Mucosa of descending colon (tissue), 3 donors: Measurements from ENCODE around the gene CAPN15. TPM values are rescaled to one million over a fixed set of nuclear protein-coding genes. Genes with fewer than 3 reads are reported as not detected.
"Not testable (repeated sequence)": the region's sequence is repeated elsewhere in the genome, so short reads cannot be mapped to it uniquely, and the experiment has no call there.

Experiments
- ATAC-seq: fragments of 200-7000 bp; cut with Tn5 transposase; one replicate; pipeline ENCODE4 v1.9.1; 2020; ENCODE audit warnings: mild to moderate bottlenecking, moderate library complexity
- DNase-seq, 3 donors: peaks; one replicate each; pipeline ENCODE4 v3.0.0-alpha.2; 2020
- H3K36me3 ChIP-seq: fragments of 200-600 bp; one replicate; pipeline ENCODE4 v1.8.0; 2021; ENCODE audit warnings: low read depth, mild to moderate bottlenecking
- H3K4me1 ChIP-seq: fragments of 200-600 bp; one replicate; pipeline ENCODE4 v1.8.0; 2021; ENCODE audit warnings: low read depth, mild to moderate bottlenecking
- H3K4me3 ChIP-seq: fragments of 200-600 bp; one replicate; pipeline ENCODE4 v1.8.0; 2021; ENCODE audit warnings: mild to moderate bottlenecking
- H3K9me3 ChIP-seq: fragments of 200-600 bp; one replicate; pipeline ENCODE4 v1.8.0; 2021; ENCODE audit warnings: mild to moderate bottlenecking
- intact Hi-C, 2 donors: fragments of 100-400 bp; cut with DNase I in 1 of 2; cut with micrococcal nuclease in 1 of 2; formaldehyde crosslinking; loops; one replicate each; pipeline versions ENCODE4 v1.11.0 to v1.11.1; 2022; cut with DNase I, micrococcal nuclease
- total RNA-seq, 3 donors: library from RNA; stranded (reverse); fragmentation: NEBNext Ultra II Directional in 2 of 3; extraction: Animal tissue kit (Norgen Biotek cat#: 25700) in 2 of 3; gene quantifications; one replicate each; pipeline versions ENCODE4 v1.2.1 to v1.2.4, GENCODE V29; 2021 to 2023
- TF ChIP-seq, protein P1 (sequence below): fragments of 200-600 bp; IDR thresholded peaks from one replicate; pipeline ENCODE4 v1.8.0; 2022; ENCODE audit warnings: antibody characterized with exemption, mild to moderate bottlenecking
- donor health status: DM: no; HTN: no; CAD: no; lungs with moderate emphysema.
- donor health status: DM: no; HTN: no; CAD: no.
- donor health status: DM: no; HTN: yes; CAD: no.

Gene CAPN15
- total RNA-seq, 3 donors from 2014 or later, result 73.5 to 110 (median 109) TPM

- H3K4me3 ChIP-seq, result no peak overlapping the region
- TF ChIP-seq, protein P1, sequence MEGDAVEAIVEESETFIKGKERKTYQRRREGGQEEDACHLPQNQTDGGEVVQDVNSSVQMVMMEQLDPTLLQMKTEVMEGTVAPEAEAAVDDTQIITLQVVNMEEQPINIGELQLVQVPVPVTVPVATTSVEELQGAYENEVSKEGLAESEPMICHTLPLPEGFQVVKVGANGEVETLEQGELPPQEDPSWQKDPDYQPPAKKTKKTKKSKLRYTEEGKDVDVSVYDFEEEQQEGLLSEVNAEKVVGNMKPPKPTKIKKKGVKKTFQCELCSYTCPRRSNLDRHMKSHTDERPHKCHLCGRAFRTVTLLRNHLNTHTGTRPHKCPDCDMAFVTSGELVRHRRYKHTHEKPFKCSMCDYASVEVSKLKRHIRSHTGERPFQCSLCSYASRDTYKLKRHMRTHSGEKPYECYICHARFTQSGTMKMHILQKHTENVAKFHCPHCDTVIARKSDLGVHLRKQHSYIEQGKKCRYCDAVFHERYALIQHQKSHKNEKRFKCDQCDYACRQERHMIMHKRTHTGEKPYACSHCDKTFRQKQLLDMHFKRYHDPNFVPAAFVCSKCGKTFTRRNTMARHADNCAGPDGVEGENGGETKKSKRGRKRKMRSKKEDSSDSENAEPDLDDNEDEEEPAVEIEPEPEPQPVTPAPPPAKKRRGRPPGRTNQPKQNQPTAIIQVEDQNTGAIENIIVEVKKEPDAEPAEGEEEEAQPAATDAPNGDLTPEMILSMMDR, result no peak
- ATAC-seq, result peak; percentile 5
These were observed 24.1 kb upstream of the CAPN15 start for GRCh38 chr16:503150-504071.

DNA sequence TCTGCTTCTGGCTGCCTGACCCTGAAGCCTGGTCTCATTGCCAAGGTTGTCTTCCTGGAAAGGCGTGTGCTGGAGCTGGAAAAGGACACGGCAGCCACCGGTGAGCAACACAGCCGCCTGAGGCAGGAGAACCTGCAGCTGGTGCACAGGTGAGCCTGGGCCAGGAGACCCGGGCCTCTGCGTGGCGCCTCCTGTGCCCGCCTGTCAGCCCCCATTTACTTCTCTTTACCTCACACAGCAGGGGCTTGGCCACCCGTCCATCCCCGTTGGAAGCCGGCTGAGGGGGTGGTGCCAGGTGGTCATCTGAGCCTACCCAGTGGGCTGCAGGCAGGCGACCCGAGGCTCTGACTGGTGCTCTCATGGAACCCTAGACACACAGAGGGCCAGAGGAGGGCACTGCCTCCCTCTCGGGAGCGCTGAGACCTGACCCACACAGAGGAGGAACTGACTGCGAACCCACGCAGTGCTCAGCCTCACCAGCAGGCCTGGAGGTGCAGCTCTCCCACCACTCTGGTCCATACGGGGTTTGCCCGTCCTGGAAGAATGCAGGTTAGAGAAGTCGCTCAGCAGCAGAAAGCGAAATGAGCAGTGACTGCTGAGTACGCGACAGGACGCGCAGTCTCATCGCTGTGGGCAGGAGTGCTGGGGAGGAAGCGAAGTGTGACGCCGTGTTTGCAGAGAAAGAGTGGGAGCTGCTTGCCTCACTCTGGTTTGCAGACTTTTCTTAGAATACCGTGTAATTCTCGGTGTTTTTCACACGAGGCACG lies 21.9 kb upstream of the CAPN15 start:
- TF ChIP-seq, protein P1, result no peak
- intact Hi-C loops, result no loop called here
- ATAC-seq (no peak), DNase-seq (no peak)
- no peaks in the 10 kb centered on the region for H3K9me3 ChIP-seq
- peaks cover 19% of the 10 kb centered on the region for H3K4me1 ChIP-seq
- no peaks in the 10 kb centered on the region for H3K36me3 ChIP-seq
- H3K4me3 ChIP-seq, result no peak overlapping the region

More at GRCh38 chr16:503150-504071, 24.1 kb upstream of the CAPN15 start:
- intact Hi-C loops, result no loop called here
- Histone ChIP-seq H3K36me3 (no peaks in the 10 kb centered on the region), H3K4me1 (peaks cover 17% of the 10 kb centered on the region), H3K9me3 (no peaks in the 10 kb centered on the region)
- DNase-seq, result peak in 1 of 3 donors; percentile 50

- Histone ChIP-seq H3K4me3 (no peak overlapping the region), H3K36me3 (no peaks in the 10 kb centered on the region), H3K9me3 (no peaks in the 10 kb centered on the region), H3K4me1 (peaks cover 19% of the 10 kb centered on the region)
- DNase-seq, result no peak
- intact Hi-C loops, result no loop called here
- no peak for ATAC-seq
- TF ChIP-seq, protein P1, result no peak
These were observed 21.3 kb upstream of the CAPN15 start for GRCh38 chr16:506246-506546.

GRCh38 chr16:507527-507926 lies 20.0 kb upstream of the CAPN15 start:
- ATAC-seq, DNase-seq, H3K36me3 ChIP-seq, H3K4me3 ChIP-seq, H3K9me3 ChIP-seq, intact Hi-C loops: not testable (repeated sequence)
- peaks cover 12% of the 10 kb centered on the region for H3K4me1 ChIP-seq

GRCh38 chr16:507996-508395 lies 19.5 kb upstream of the CAPN15 start:
- Histone ChIP-seq H3K4me1 (peaks cover 9% of the 10 kb centered on the region), H3K4me3 (no peak overlapping the region), H3K9me3 (no peaks in the 10 kb centered on the region), H3K36me3 (no peaks in the 10 kb centered on the region)
- intact Hi-C loops, result no loop called here
- ATAC-seq (no peak), DNase-seq (no peak)
- TF ChIP-seq, protein P1, result no peak
